22Rv1 (cell line): ENCODE data around the gene ULK4.

Source experiments
- ZFX ChIP-seq: fragments of 450-650 bp; IDR thresholded peaks from 2 replicates; pipeline ENCODE4 v1.6.1; 2017; ENCODE audit warnings: antibody characterized with exemption, borderline replicate concordance
- TF ChIP-seq, protein P1 (sequence below): fragments of 450-650 bp; IDR thresholded peaks from 2 replicates; pipeline ENCODE4 v1.5.1; 2017; ENCODE audit warnings: mild to moderate bottlenecking

DNA sequence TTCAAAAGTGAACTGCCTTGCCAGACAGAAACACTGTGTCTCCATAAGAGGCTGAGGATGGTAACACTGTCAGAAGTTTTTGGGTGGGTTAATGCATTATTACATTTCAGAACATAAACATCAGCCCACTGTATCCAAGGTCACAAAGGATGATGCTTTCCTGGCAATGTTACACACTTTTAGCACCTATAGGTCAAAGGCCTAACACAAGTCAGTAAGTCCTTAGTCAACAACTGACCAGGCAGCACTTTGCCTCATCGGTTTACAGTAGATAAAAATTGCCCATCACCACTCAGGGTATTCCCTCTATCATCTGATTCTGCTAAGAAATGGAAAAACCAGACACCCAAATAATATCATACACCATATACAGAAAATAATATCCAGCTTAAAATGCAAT, 664.2 kb downstream of the ULK4 start:
- TF ChIP-seq, protein P1, sequence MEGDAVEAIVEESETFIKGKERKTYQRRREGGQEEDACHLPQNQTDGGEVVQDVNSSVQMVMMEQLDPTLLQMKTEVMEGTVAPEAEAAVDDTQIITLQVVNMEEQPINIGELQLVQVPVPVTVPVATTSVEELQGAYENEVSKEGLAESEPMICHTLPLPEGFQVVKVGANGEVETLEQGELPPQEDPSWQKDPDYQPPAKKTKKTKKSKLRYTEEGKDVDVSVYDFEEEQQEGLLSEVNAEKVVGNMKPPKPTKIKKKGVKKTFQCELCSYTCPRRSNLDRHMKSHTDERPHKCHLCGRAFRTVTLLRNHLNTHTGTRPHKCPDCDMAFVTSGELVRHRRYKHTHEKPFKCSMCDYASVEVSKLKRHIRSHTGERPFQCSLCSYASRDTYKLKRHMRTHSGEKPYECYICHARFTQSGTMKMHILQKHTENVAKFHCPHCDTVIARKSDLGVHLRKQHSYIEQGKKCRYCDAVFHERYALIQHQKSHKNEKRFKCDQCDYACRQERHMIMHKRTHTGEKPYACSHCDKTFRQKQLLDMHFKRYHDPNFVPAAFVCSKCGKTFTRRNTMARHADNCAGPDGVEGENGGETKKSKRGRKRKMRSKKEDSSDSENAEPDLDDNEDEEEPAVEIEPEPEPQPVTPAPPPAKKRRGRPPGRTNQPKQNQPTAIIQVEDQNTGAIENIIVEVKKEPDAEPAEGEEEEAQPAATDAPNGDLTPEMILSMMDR, result no peak
- no peak for TF ChIP-seq ZFX
